ENCODE results near the gene ELN.

Gene ELN

DNA sequence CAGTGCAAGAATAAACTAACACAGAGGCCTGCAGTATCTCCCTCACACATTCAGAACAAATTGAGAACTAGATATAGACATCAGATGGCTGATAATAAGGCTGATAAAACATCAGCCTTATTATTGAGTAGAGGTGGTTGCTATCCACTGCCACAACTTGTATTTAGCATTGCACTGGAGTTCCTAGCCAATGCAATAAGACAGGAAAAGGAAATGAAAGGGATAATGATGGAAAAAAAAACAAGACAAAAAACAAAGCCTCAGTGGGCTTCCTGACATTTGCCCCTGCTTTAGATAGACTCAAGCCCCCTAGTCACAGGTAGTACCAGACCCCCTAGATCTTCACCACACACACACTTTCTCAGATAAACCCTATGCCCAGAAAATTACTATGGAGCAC lies 33.2 kb upstream of the ELN start:
- DNase-seq (ENCODE audit: low spot score in 2 of 2) (no peak), ATAC-seq (no peak)
- H3K4me1 Mint-ChIP-seq = no peaks in the 10 kb centered on the region
- H3K9me3 Mint-ChIP-seq = peaks cover 9% of the 10 kb centered on the region
- H3K36me3 Mint-ChIP-seq = no peaks in the 10 kb centered on the region
- H3K27ac Mint-ChIP-seq = no peak overlapping the region
- no peak overlapping the region for H3K4me3 Mint-ChIP-seq

GRCh38 chr7:73995330-73995729 lies 32.6 kb upstream of the ELN start:
- H3K9me3 Mint-ChIP-seq = peaks cover 9% of the 10 kb centered on the region
- no peak for DNase-seq (ENCODE audit: low spot score in 2 of 2)

DNA sequence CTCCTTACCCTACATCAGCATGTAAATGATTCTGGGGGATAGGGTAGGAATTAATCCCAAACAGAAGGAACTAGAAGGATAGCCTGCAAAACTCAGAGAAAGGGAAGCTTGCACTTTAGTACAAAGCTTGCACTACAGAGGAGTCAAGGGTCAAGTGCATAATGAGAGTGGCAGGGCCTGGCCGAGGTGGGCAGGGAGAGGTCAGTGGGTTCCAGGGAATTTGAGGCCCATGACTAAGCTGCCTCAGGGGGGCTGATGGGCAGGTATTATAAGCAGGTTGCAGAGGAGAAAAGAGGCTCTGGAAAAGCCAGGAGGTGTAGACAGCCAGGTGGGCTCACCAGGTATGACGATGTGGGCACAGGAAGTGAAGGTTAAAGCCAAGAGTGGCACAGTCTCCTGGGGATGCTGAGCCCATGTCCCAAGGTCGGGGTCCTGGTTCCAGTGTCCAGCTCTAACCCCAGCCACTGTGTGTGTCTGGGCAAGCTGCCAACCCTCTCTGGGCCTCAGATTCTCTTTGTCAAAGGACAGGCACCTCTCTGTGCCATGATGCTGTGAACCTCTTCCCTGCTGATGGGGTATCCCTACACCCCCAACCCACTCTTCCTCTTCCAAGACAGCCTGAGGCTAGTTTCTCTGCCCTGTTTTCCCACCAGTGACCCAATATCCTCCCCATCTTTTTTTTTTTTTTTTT lies 32.0 kb upstream of the ELN start:
- DNase-seq (ENCODE audit: low spot score in 2 of 2) (no peak), ATAC-seq (no peak)
- Mint-ChIP-seq H3K27ac (no peak overlapping the region), H3K9me3 (peaks cover 9% of the 10 kb centered on the region), H3K4me3 (no peak overlapping the region), H3K4me1 (no peaks in the 10 kb centered on the region), H3K36me3 (no peaks in the 10 kb centered on the region)

More at GRCh38 chr7:73995330-73995729, 32.6 kb upstream of the ELN start:
- H3K36me3 Mint-ChIP-seq = no peaks in the 10 kb centered on the region
- H3K4me3 Mint-ChIP-seq = no peak overlapping the region
- ATAC-seq = no peak
- H3K4me1 Mint-ChIP-seq = no peaks in the 10 kb centered on the region
- H3K27ac Mint-ChIP-seq = no peak overlapping the region

DNA sequence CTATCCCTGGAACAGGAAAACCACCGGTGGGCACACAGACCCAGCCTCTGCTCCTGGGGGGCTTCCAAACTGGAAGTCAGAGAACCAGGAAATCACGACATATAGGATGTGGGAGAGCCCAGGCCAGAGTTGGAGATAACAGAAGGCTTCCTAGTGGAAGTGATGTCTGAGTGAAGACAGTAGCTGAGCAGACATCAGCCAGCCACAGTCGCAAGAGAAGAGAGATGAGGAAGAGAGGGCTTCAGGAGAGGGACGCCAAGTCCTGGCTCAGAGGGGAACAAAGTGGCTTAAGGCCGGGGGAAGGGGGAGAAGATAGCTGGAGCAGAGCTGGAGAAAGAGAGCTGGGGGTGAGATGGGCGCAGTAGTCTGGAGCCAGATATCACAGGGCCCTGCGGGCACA lies 30.9 kb upstream of the ELN start:
- Mint-ChIP-seq H3K36me3 (no peaks in the 10 kb centered on the region), H3K4me1 (no peaks in the 10 kb centered on the region), H3K4me3 (no peak overlapping the region), H3K27ac (no peak overlapping the region), H3K9me3 (peaks cover 9% of the 10 kb centered on the region)
- ATAC-seq (no peak), DNase-seq (ENCODE audit: low spot score in 2 of 2) (no peak)

- no peak for DNase-seq (ENCODE audit: low spot score in 2 of 2)
- no peak for ATAC-seq
- peaks cover 8% of the 10 kb centered on the region for H3K4me1 Mint-ChIP-seq
- H3K9me3 Mint-ChIP-seq = no peaks in the 10 kb centered on the region
- no peaks in the 10 kb centered on the region for H3K36me3 Mint-ChIP-seq
- H3K27ac Mint-ChIP-seq = no peak overlapping the region
- no peak overlapping the region for H3K4me3 Mint-ChIP-seq
These were observed 28.1 kb upstream of the ELN start for GRCh38 chr7:73999664-74000435.

DNA sequence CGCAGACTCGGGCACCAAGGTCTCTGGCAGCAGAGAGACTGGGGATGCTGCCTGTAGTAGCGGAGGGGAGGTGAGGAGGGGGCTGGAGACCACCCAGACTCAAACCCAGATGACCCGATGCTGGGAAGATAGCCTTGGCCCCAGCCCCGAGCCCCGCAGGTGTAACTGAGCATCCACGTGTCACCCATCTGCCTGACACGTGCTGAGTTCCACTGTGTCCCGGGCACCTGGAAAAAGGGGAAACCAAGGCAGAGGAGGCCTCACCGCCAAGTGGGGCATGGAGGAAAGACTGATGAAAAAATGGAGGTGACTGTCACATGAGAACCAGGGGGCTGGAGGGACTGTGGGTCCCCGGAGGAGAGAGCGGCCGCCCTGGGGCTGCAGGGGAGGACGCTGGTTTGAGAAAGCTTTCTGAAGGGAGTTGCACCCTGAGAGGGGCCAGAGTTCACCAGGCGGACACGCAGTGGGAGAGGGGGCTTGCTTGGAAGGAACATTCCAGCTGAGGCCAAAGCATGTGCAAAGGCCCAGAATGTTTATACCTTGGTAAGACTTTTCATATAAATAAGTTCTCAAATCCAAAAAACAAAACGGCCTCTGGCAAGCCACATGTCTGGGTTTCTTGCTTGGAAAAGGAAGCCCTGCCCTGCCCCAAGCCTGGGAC lies 27.4 kb upstream of the ELN start:
- ATAC-seq = no peak
- no peaks in the 10 kb centered on the region for H3K36me3 Mint-ChIP-seq
- no peak for DNase-seq (ENCODE audit: low spot score in 2 of 2)
- no peak overlapping the region for H3K27ac Mint-ChIP-seq
- H3K4me1 Mint-ChIP-seq = peaks cover 8% of the 10 kb centered on the region
- no peak overlapping the region for H3K4me3 Mint-ChIP-seq
- no peaks in the 10 kb centered on the region for H3K9me3 Mint-ChIP-seq

GRCh38 chr7:74001150-74001494 lies 26.9 kb upstream of the ELN start:
- H3K27ac Mint-ChIP-seq = no peak overlapping the region
- H3K36me3 Mint-ChIP-seq = no peaks in the 10 kb centered on the region
- no peak for DNase-seq (ENCODE audit: low spot score in 2 of 2)
- H3K4me3 Mint-ChIP-seq = no peak overlapping the region
- no peak for ATAC-seq
- H3K4me1 Mint-ChIP-seq = peaks cover 8% of the 10 kb centered on the region
- no peaks in the 10 kb centered on the region for H3K9me3 Mint-ChIP-seq

GRCh38 chr7:74002474-74003017 lies 25.4 kb upstream of the ELN start:
- Mint-ChIP-seq H3K4me1 (peaks cover 8% of the 10 kb centered on the region), H3K27ac (peak overlapping the region; percentile 79), H3K4me3 (peak overlapping the region; percentile 42), H3K9me3 (no peaks in the 10 kb centered on the region), H3K36me3 (no peaks in the 10 kb centered on the region)
- DNase-seq (ENCODE audit: low spot score in 2 of 2) = peak in 1 of 2 donors; percentile 64
- peak; percentile 74 for ATAC-seq

DNA sequence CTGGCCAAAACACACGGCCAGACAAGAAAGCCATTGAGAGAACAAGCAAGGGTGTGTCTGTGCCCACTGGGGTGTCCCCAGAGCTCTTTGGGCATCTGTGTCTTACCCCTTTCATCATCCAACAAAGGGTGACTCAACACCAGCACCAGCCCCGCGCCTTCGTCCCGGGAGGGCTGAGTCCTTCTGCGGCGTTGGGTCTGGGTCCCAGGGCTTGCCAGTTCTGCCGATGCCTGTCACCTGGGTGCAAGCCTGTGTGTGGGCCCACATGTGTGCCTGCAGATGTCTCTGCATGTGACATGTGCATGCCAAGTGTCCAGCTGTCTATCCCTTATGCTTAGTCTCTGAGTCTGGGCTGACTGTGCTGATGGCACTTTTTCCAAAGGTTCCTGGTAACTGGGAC lies 24.4 kb upstream of the ELN start:
- no peak for DNase-seq (ENCODE audit: low spot score in 2 of 2)
- Mint-ChIP-seq H3K27ac (no peak overlapping the region), H3K4me1 (peaks cover 8% of the 10 kb centered on the region), H3K36me3 (no peaks in the 10 kb centered on the region), H3K4me3 (no peak overlapping the region), H3K9me3 (no peaks in the 10 kb centered on the region)
- ATAC-seq = no peak

DNA sequence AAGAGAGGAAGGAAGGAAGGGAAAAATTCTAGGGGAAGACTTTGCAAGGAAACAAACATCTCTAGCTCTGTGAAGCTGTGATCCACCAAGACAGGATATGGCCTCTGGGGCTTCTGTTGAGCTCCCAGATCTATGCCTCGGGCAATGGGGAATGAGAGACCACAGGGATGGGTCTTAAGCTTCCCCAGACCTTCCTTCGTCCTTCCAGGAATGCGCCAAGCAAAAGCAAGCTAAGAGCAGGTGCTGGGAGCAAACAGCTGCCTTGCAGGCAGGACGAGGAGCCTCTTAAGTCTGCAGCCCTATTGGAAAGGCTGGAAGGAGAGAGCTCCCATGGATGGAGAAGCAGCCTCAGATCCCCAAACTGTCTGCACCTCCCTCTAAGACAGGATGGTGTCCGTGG lies 21.9 kb upstream of the ELN start:
- ATAC-seq = no peak

GRCh38 chr7:74006451-74007241 lies 21.3 kb upstream of the ELN start:
- ATAC-seq (no peak), DNase-seq (ENCODE audit: low spot score in 2 of 2) (no peak)
- Mint-ChIP-seq H3K36me3 (no peaks in the 10 kb centered on the region), H3K9me3 (no peaks in the 10 kb centered on the region), H3K27ac (no peak overlapping the region), H3K4me1 (peaks cover 8% of the 10 kb centered on the region), H3K4me3 (no peak overlapping the region)

More for the DNA sequence above, 21.9 kb upstream of the ELN start:
- DNase-seq (ENCODE audit: low spot score in 2 of 2) = no peak
- H3K36me3 Mint-ChIP-seq = no peaks in the 10 kb centered on the region
- no peak overlapping the region for H3K4me3 Mint-ChIP-seq
- no peak overlapping the region for H3K27ac Mint-ChIP-seq
- peaks cover 8% of the 10 kb centered on the region for H3K4me1 Mint-ChIP-seq
- no peaks in the 10 kb centered on the region for H3K9me3 Mint-ChIP-seq

DNA sequence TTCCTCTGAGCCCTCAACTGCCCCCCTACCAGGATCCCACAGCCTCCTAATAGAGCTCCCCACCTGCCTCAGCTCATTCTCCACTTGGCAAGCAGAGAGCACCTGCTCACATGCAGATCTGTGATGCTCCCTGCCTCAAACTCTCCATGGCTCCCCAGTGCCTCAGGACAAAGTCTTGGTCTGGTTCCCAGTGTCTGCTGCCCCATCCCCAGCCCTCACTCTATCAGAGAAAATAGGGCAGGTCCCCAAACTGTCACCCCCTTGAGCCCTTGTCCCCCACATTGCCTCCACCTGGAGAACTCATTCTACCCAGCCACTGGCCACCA lies 20.8 kb upstream of the ELN start:
- no peaks in the 10 kb centered on the region for H3K36me3 Mint-ChIP-seq
- H3K4me1 Mint-ChIP-seq = peaks cover 8% of the 10 kb centered on the region
- no peak for DNase-seq (ENCODE audit: low spot score in 2 of 2)
- no peaks in the 10 kb centered on the region for H3K9me3 Mint-ChIP-seq
- no peak overlapping the region for H3K4me3 Mint-ChIP-seq
- H3K27ac Mint-ChIP-seq = peak overlapping the region; percentile 9
- ATAC-seq = no peak

GRCh38 chr7:74008687-74009086 lies 19.3 kb upstream of the ELN start:
- Mint-ChIP-seq H3K36me3 (no peaks in the 10 kb centered on the region), H3K4me3 (no peak overlapping the region), H3K27ac (no peak overlapping the region), H3K9me3 (no peaks in the 10 kb centered on the region), H3K4me1 (no peaks in the 10 kb centered on the region)
- ATAC-seq (no peak), DNase-seq (ENCODE audit: low spot score in 2 of 2) (no peak)

DNA sequence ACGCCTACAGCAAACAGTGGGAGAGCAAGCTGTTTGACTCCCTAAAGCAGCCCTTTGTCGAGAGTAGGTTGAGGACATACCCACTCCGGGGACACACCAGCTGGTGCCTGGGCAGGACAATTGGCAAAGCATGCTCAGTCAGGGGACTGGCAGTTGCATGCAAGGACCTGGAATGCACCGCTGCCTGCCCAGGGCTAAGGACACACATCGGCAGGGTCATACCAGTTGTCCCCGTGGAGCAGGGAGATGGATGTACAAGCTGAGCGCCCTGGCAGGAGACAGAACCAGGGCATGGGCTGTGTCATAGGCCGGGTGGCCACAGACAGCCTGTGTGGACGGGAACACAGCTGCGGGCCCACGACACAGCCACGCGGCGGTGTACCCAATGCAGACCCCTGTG lies 18.3 kb upstream of the ELN start:
- Mint-ChIP-seq H3K4me3 (no peak overlapping the region), H3K9me3 (no peaks in the 10 kb centered on the region), H3K4me1 (no peaks in the 10 kb centered on the region), H3K36me3 (no peaks in the 10 kb centered on the region), H3K27ac (no peak overlapping the region)
- DNase-seq (ENCODE audit: low spot score in 2 of 2) (no peak), ATAC-seq (no peak)

- no peak overlapping the region for H3K4me3 Mint-ChIP-seq
- no peaks in the 10 kb centered on the region for H3K36me3 Mint-ChIP-seq
- H3K27ac Mint-ChIP-seq = no peak overlapping the region
- no peak for ATAC-seq
- no peaks in the 10 kb centered on the region for H3K4me1 Mint-ChIP-seq
- no peaks in the 10 kb centered on the region for H3K9me3 Mint-ChIP-seq
- DNase-seq (ENCODE audit: low spot score in 2 of 2) = no peak
These were observed 17.6 kb upstream of the ELN start for GRCh38 chr7:74010407-74010806.

Measured in stimulated activated effector memory CD8-positive, alpha-beta T cell treated with anti-CD3 and anti-CD28 coated beads, Interleukin-12 subunit alpha, Interleukin-12 subunit beta, amount 100 ng/mL, for 72 hours (primary cell).